Measurements from ENCODE around the gene SUV39H1.
"Not testable (repeated sequence)": the region's sequence is repeated elsewhere in the genome, so short reads cannot be mapped to it uniquely, and the experiment has no call there.

Gene SUV39H1

DNA sequence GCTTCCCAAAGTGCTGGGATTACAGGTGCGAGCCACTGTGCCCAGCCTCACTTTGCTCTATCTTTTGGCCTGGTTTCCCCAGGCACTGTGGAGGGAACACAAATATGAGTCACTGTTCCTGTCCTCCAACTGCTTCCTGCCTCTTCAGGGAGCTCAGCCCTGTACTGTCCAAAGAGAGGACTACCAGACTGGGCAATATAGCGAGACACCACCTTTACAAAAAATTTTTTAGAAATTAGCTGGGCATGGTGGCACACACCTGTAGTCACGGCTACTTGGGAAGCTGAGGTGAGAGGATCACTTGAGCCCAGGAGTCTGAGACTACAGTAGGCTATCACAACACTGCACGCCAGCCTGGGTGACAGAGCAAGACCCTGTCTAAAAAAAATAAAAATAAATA, 29.9 kb upstream of the SUV39H1 start:
- TF ChIP-seq, protein P1, sequence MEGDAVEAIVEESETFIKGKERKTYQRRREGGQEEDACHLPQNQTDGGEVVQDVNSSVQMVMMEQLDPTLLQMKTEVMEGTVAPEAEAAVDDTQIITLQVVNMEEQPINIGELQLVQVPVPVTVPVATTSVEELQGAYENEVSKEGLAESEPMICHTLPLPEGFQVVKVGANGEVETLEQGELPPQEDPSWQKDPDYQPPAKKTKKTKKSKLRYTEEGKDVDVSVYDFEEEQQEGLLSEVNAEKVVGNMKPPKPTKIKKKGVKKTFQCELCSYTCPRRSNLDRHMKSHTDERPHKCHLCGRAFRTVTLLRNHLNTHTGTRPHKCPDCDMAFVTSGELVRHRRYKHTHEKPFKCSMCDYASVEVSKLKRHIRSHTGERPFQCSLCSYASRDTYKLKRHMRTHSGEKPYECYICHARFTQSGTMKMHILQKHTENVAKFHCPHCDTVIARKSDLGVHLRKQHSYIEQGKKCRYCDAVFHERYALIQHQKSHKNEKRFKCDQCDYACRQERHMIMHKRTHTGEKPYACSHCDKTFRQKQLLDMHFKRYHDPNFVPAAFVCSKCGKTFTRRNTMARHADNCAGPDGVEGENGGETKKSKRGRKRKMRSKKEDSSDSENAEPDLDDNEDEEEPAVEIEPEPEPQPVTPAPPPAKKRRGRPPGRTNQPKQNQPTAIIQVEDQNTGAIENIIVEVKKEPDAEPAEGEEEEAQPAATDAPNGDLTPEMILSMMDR (IDR thresholded peaks at IDR 0.05), result no peak
- TF ChIP-seq ZFX (IDR thresholded peaks at IDR 0.05; ENCODE audit: borderline replicate concordance), result no peak
- no peak overlapping the region for H3K27ac ChIP-seq

DNA sequence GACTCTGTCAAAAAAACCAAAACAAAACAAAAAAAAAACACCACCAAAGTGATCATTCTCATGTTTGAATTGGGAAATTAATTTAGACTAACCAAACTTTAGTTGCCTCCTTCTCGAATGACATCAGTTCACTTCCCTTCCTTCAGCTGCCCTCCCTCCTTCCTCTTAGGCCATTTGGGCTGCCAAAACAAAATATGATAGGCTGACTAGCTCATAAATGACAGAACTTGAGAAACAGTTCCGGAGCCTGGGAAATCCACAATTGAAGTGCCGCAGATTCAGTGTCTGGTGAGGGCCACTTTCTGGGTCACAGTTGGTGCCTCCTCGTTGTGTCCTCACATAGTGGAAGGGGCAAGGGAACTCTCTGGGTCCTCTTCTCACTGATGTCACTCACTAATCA, 29.0 kb upstream of the SUV39H1 start:
- TF ChIP-seq, protein P1 (IDR thresholded peaks at IDR 0.05), result no peak
- no peak for TF ChIP-seq ZFX (IDR thresholded peaks at IDR 0.05; ENCODE audit: borderline replicate concordance)
- no peak overlapping the region for H3K27ac ChIP-seq

DNA sequence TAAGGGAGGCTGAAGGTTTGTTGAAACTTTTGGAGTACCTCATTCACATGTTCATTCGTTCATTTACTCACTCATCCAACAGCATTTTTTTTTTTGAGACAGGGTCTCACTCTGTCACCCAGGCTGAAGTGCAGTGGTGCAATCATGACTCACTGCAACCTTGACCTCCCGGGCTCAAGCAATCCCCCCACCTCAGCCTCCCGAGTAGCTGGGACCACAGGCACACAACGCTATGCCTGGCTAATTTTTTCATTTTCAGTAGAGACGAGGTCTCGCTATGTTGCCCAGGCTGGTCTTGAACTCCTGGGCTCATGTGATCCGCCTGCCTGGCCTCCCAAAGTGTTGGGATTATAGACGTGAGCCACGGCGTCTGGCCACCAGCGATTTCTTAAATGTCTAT, 28.3 kb upstream of the SUV39H1 start:
- H3K27ac ChIP-seq, result not testable (repeated sequence)

DNA sequence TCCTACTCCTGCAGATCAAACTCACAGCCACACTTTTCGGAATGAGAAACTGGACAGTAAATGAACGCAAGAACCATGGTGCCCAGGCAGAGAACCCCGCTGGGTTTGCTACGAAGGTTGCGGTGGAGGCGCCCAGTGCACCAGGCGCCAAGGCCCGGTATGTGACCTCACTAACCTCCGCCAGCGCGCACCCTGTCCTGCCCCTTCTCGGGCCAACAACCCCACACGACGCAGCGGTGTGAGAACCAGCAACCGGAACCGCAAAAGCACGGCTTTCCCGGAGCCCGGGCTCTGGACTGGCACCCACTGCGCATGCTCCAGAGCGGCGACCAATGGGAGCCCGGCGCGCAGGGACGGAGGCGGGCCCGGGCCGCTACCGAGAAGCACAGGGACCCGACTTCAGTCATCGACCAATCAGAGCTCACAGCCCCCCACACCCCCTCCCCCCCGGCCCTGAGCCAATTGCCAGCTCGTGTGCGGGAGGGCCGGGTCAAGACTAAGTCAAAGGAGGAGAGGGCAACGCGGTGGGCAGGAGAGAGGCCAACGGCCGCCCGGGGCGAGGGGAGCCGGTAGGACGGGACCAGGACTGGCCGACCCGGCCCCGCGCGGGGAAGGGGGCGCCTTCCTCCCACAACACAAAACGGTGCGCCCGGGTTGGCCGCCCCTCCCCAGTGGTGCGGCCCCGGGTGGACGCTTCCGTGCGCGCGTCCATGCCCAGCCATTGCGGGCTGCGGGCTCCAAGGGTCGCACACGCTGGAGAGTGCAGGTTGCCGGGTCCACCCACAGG, 20.2 kb upstream of the SUV39H1 start:
- H3K27ac ChIP-seq, result peak overlapping the region; percentile 61

DNA sequence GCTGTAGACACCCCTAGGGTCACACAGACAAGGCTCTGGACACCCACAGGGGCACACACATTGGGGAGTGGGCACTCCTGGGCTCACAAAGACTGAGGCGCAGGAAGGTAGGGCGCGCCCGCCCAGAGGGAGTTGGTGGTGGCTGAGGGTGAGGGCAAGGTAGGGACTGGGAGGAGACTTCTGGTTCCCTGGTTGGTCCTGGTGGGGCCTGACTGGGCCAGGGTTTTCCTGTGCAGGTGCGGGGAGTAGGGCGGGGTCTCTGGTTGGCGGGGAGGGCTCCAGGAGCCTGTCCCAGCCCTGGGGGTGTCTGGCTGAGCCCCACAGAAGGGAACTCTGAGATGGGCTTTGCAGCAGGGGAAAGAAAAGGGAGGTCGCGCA, 19.7 kb upstream of the SUV39H1 start:
- TF ChIP-seq, protein P1 (IDR thresholded peaks at IDR 0.05), result no peak
- TF ChIP-seq ZFX (IDR thresholded peaks at IDR 0.05; ENCODE audit: borderline replicate concordance), result no peak
- peak overlapping the region; percentile 61 for H3K27ac ChIP-seq

More for the DNA sequence above, 20.2 kb upstream of the SUV39H1 start:
- TF ChIP-seq, protein P1 (IDR thresholded peaks at IDR 0.05), result no peak
- TF ChIP-seq ZFX (IDR thresholded peaks at IDR 0.05; ENCODE audit: borderline replicate concordance), result no peak

DNA sequence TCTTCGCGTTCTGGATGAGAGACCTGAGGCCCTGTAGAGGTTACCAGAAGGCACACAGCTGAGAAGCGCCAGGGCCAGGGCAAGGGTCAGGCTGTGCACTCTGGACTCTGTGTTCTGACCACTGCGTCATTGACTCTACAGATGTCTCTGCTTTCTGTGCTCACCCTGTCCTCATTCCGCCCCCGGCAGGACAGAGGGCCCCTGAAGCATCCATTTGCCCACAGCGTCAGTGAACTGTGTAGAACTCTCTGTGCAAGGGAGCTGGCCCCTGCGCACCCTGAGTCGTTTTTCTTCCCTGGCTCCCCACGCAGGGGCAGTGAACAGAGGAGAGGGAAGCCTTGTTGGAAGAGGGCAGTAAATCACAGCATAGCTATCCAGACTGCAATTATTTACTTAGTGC, 19.0 kb upstream of the SUV39H1 start:
- TF ChIP-seq ZFX (IDR thresholded peaks at IDR 0.05; ENCODE audit: borderline replicate concordance), result no peak
- TF ChIP-seq, protein P1 (IDR thresholded peaks at IDR 0.05), result no peak
- H3K27ac ChIP-seq, result peak overlapping the region; percentile 61

DNA sequence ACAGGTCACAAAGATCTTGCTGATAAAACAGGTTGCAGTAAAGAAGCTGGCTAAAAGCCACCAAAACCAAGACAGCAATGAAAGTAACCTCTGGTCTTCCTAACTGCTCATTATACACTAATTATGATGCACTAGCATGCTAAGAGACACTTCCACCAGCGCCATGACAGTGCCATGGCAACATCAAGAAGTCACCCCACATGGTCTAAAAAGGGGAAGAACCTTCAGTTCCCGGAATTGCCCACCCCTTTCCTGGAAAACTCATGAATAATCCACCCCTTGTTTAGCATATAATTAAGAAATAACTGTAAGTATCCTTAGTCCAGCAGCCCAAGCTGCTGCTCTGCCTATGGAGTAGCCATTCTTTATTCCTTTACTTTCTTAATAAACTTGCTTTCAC, 16.1 kb upstream of the SUV39H1 start:
- not testable (repeated sequence) for H3K27ac ChIP-seq

DNA sequence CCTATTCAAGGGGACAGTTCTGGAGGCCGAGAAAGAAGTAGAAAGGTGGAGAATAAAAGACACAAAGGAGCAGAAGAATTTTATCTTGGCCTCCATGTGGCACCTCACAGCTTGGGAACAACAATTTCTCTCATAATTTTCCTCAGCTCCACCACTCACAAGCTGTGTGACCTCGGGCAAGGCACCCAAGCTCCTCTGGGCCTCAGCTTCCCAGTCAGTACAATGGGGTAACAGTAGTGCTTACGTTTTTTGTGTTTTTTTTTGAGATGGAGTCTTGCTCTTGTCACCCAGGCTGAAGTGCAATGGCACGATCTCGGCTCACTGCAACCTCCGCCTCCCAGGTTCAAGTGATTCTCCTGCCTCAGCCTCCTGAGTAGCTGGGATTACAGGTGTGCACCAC, 15.6 kb upstream of the SUV39H1 start:
- not testable (repeated sequence) for H3K27ac ChIP-seq

DNA sequence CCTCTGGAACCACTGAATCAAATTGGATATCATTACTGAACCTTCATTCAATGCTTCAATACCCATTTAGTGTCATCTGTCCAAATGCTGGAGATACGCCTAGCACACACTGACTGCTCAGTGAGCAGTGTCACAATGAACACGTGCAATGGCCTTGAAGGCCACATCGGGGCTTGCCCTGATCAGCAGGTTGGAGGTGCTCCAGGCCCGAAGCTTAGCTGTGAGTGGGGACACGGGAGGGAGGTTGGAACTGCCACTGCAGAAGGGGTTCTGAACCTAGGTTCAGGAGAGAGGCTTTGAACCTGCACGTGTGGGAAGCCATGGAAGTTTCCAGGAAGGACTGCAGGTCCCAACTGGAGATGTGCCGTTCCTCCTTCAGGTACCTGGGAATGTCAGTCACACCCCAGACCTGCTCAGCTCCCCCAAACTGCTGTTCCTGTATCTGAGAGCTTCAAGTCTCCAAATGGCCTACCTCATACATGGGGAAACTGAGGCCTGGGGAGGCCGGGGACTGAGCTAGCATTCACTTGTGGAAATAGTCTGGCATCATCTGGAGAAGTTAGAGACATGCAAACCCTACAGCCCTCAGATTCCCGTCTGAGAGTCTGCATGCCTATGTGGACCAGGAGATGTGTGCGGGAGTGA, 14.9 kb upstream of the SUV39H1 start:
- TF ChIP-seq, protein P1 (IDR thresholded peaks at IDR 0.05), result no peak
- TF ChIP-seq ZFX (IDR thresholded peaks at IDR 0.05; ENCODE audit: borderline replicate concordance), result no peak
- H3K27ac ChIP-seq, result no peak overlapping the region

DNA sequence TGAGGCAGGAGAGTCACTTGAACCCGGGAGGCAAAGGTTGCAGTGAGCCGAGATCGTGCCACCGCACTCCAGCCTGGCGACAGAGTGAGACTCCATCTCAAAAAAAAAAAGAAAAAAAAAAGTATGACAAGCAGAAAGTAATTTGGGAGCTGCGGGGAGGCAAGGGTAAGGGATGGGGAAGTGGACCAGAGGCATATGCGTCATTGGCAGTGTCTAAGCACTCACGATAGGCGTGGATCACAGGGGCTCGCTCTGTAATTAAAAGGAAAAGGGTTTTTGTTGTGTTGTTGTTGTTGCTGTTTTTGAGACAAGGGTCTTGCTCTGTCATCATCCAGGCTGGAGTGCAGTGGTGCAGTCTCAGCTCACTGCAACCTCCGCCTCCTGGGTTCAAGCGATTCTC, 13.7 kb upstream of the SUV39H1 start:
- H3K27ac ChIP-seq, result not testable (repeated sequence)

All from 22Rv1 (cell line).